GM12892 (cell line): ENCODE data around the gene UBASH3B.

ENCODE experiments used
- DNase-seq: peaks from one replicate; pipeline ENCODE4 v3.0.0; 2011; ENCODE audit not compliant: insufficient read length
- FAIRE-seq: peaks from 2 replicates; lab custom pipeline; 2011; peaks lifted over from hg19 to GRCh38; lab: Jason Lieb, UNC
- POLR2A ChIP-seq: IDR thresholded peaks from 2 replicates; pipeline ENCODE4 v1.6.1; 2011; ENCODE audit warnings: low read depth, low read length, control low read depth
- POLR2AphosphoS5 ChIP-seq: IDR thresholded peaks from 2 replicates; pipeline ENCODE4 v1.6.1; 2011; ENCODE audit warnings: low read depth, low read length, control low read depth
- TAF1 ChIP-seq: IDR thresholded peaks from 2 replicates; pipeline ENCODE4 v1.6.1; 2011; ENCODE audit warnings: low read depth, mild to moderate bottlenecking, control low read depth, low read length, borderline replicate concordance

Gene UBASH3B

DNA sequence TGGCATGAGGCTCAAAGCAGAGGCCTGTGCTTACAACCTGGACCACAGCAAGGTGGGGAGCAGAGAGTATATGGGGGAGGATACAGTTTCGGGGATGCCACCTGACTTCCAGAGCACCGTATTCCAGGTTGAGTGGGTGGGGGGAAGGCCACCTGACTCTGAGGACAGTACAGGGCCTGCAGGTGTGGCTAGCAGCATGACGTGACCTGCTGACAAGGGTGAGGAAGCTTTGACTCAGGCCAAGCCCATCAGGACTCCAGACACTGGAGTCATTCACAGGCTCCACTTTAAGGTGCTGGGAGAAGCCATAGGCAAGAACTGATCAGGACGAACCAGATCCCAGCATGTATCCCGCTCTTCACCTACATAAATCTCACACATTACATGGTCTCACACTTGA lies 148.2 kb downstream of the UBASH3B start:
- peak; percentile 33 for FAIRE-seq
- no peak for TF ChIP-seq TAF1
- no peak for TF ChIP-seq POLR2A
- no peak for TF ChIP-seq POLR2AphosphoS5

DNA sequence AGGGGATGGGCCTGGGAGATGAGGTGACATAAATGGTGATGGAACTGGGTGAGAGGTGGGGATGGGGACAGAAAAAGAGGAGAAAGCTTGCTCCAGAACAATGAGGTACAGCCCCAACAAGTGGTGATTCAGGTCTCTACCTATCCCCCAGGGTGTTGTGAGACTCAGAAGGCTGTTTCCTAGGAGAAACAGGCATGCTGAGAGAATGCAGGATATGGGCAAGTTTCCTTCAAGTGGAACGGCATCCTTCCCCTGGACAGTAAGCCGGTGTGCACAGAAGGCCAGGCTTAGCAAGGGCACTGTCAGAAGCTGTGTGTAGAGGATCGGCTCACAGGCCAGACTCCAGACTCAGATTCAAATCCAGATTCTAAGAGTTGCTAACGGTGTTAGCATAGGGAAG lies 148.6 kb downstream of the UBASH3B start:
- FAIRE-seq (peak; percentile 27), DNase-seq (no peak)
- TF ChIP-seq TAF1 (no peak), POLR2A (no peak), POLR2AphosphoS5 (no peak)

More for the DNA sequence above, 148.2 kb downstream of the UBASH3B start:
- DNase-seq, result no peak

DNA sequence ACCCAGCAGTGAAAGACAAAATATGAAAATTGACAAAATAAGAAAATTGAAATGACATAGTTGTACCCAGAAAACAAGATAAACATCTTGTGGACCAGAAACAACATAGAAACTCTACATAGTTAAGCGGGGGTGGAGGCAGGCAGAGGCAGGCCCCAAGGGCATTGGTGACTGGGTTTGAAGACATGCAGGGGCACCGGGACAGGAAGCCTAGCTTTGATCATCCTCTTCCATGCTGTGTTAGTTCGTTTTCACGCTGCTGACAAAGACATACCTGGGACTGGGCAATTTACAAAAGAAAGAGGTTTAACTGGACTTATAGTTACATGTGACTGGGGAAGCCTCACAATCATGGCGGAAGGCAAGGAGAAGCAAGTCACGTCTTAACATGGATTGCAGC lies 149.3 kb downstream of the UBASH3B start:
- DNase-seq, result no peak
- TF ChIP-seq TAF1 (no peak), POLR2A (no peak), POLR2AphosphoS5 (no peak)
- FAIRE-seq, result peak; percentile 93

DNA sequence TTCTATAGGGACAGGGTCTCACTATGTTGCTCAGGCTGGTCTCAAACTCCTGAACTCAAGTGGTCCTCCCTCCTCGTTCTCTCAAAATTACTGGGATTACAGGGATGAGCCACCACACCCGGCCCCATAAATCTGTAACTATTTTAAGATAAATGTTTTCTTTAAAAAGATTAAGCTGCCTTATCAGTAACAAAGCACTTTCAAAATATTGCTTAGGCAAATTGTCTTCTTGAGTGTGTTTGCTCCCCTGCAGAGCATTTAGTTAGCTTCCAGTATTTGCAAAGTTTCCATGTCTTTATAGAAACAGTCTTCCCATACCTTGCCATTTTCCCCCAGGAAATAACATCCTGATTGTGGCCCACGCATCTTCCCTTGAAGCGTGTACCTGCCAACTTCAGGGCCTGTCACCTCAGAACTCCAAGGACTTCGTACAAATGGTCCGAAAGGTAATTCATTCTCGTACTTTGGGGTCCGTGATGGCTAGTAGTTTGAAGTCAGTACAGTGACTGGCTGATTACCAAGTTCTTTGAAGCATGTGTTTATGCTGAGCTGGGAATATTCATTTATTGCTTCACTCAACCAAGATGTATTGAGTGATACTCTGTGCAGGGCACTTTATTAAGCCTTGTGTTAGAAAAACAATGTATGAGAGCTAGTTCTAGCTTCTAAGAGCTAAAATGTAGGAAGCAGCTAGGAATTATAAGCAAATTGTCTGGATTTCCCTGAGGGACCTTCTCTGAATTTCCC lies 152.4 kb downstream of the UBASH3B start:
- DNase-seq, result no peak
- peak; percentile 30 for FAIRE-seq
- TF ChIP-seq TAF1 (no peak), POLR2AphosphoS5 (no peak), POLR2A (no peak)

DNA sequence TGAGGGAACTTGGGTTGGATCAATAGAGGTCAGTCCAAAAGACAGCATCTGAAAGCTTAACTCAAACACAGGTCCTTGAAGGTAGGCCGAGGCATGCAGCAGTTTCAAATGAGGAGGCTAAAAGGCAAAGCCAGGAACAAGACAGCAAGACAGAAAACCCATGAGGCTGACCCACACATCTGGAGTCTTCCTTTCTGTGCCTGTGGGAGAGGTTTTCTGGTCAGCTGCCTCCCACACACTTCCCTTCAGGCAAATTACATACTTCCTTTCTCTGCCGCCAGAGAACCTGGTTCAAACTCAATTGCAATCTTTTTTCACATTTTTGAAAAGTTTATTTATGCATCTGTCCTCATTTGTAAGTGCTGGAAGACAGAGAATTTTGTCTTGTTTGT lies 153.0 kb downstream of the UBASH3B start:
- peak; percentile 95 for FAIRE-seq
- no peak for DNase-seq
- no peak for TF ChIP-seq TAF1

DNA sequence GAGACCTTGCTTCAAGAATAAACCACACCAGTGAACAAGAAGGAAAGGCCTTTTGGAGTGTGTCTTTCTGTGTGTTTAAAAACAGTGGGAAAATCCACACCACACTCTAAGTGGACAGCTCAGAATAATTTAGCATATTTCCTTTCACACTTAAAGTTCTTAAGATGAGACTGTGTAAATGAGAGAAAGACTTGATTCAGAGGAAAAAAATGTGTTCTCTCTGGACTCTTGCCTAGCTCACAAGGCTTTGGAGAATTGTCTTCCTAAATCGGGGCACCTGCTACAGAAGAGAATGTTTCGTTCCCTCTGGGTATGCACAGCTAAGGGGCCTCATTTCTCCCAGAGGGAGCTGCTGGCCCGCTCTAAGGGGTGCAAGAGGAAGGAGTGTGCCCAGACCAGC lies 154.3 kb downstream of the UBASH3B start:
- TF ChIP-seq TAF1 (no peak), POLR2A (no peak), POLR2AphosphoS5 (no peak)
- DNase-seq (no peak), FAIRE-seq (peak; percentile 46)

DNA sequence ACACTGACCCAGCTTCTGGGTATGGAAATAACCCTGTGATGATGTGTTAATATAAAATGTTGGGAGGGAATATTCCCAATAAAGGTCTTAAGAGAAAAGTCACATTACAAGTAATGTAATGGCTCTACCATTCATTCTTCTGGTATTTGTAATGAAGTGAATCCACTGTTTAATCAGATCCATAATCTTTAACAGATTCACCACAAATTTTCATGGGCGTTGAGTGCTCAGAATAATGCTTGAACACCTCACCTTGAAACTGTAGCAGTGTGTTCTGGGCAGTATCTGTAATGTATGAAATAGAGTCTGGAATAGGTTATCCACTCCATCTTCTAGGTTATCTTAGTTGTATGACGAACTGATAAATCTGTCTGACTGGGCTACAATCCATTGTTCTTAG lies 156.2 kb downstream of the UBASH3B start:
- no peak for TF ChIP-seq POLR2A
- TF ChIP-seq TAF1, result no peak
- no peak for TF ChIP-seq POLR2AphosphoS5
- peak; percentile 33 for FAIRE-seq
- DNase-seq, result no peak

DNA sequence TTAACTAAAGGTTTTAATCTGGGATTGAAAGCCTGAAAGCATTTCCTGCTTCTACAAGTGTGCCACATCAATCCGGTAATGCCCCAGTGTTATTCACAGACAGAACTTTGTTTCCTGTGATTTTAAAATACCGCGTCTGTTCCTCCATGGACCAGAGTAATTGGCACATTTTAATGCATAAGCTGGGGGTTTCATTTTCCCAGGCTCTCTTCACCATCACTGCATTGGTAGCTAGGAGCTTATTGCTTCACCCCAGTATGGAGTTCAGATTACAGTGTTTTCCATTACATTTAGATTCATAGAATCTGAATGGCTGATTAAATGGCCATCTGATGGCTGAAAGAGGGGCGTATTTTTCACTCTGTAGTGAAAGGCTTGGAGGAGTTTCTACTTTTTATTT lies 157.1 kb downstream of the UBASH3B start:
- no peak for FAIRE-seq
- TF ChIP-seq TAF1 (no peak), POLR2AphosphoS5 (no peak), POLR2A (no peak)
- no peak for DNase-seq

DNA sequence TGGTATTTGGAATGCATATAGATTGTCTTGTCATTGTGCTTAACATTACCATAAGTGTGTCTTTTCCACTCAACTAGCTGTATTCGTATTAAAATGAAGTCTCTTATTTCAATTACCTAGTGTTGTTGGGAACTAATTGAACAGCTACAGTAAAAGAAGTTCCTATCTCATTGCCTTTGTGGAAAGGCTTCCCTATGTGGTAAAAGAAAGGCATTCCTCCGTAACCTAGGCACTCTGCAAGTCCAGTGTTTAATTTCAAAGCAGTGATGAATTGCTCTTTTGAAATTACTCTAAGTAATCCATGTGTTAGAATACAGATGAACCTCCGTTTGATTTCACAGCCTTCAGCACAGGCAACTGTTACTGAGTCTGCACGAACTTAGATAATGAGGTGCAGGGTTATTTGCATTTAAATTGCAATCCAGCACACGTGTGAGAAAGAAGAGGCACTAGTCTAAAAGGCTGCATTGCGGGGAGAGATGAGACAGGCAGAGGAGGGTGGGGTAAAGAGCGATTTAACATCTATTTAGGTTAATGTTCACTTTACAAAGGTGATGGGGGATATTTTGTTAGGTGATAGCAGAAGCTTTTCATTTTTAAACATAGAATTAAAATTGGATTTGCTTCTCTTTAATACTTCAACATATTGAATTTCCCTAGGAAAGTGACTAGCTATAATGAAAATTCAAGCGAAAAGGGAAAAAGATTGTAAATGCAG lies 157.8 kb downstream of the UBASH3B start:
- no peak for DNase-seq
- FAIRE-seq, result no peak
- TF ChIP-seq POLR2A, result no peak
- no peak for TF ChIP-seq POLR2AphosphoS5
- TF ChIP-seq TAF1, result no peak

DNA sequence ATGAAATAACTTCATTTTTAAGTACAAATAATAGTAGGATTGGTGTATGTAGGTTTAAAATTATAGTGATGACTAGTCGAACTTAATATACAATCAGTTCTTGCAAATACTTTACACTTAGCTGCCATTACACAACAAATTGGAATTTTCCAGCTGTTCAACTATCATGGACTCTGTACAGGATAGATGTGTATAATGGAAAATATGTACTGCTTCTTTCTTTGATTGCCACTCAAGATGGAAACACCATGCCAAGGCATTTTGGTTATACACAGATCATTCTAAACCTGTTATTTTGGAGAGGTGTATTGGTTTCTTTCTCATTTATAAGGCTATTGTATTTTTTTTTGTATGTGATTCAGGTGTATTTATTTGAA lies 158.4 kb downstream of the UBASH3B start:
- no peak for FAIRE-seq
- no peak for DNase-seq
- TF ChIP-seq POLR2A (no peak), POLR2AphosphoS5 (no peak), TAF1 (no peak)

DNA sequence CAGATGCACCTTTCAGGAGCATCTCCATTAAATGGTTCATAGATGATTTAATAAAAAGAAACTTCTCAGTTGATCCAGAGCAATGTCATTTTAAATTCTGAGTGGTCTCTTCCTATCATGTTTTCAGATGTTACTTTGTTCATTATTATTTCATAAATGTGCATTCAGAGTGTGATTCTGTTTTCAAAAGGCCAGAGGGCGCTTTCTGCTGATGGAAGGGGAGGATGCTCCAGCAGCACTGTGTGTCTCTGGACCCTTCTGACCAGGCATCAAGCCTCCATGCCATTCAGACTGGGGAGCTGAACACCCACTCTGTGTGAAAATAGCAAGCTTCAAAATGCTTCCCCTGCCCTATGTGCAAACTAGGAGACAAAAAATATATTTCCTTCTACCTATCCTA lies 158.9 kb downstream of the UBASH3B start:
- DNase-seq (no peak), FAIRE-seq (no peak)
- TF ChIP-seq POLR2AphosphoS5 (no peak), TAF1 (no peak), POLR2A (no peak)

DNA sequence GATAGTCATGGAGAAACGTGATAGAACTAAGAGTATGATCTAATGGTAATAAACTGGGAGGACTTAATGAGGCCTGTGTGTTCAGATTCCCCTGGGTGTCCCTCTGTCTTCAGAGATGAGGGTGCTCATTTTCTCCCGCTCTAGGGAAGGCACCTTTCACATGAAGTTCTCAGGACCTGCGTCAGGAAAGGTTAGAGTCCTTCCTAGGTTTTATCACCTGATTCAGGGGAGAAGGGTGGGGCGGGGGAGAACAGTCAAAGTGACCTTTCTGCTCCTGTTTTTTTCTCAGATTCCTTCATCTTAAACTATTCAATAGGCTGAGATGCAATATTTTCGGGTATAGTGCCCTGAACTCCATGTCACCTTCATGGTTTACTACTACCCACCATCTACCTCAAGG lies 160.4 kb downstream of the UBASH3B start:
- FAIRE-seq (peak; percentile 83), DNase-seq (no peak)
- TF ChIP-seq POLR2A (no peak), TAF1 (no peak), POLR2AphosphoS5 (no peak)
